H1 (cell line): Measurements from ENCODE around the gene CACNA1G.

Source experiments
- ATF2 ChIP-seq: IDR thresholded peaks from 2 replicates; pipeline ENCODE4 v1.6.1; 2012; ENCODE audit warnings: low read length, inconsistent platforms
- CTCF ChIP-seq, 3 experiments: IDR thresholded peaks; 1 replicate in 2 of 3; 2 replicates in 1 of 3; pipeline versions ENCODE4 v1.5.1 to v1.6.1; 2011; ENCODE audit warnings: low read length in 3 of 3, mild to moderate bottlenecking in 3 of 3, inconsistent platforms in 2 of 3, low read depth in 1 of 3, moderate library complexity in 1 of 3; ENCODE audit not compliant: insufficient read depth in 1 of 3; ENCODE audit errors: control extremely low read depth in 1 of 3
- EP300 ChIP-seq, 2 experiments: IDR thresholded peaks; 1 replicate in 1 of 2; 2 replicates in 1 of 2; pipeline ENCODE4 v1.6.1; 2011 to 2012; ENCODE audit warnings: low read depth in 2 of 2, low read length in 2 of 2, mild to moderate bottlenecking in 2 of 2, borderline replicate concordance in 1 of 2, inconsistent platforms in 1 of 2, moderate library complexity in 1 of 2
- POLR2A ChIP-seq, 2 experiments: IDR thresholded peaks; 1 replicate in 1 of 2; 2 replicates in 1 of 2; pipeline ENCODE4 v1.6.1; 2011; ENCODE audit warnings: low read depth in 2 of 2, low read length in 2 of 2, mild to moderate bottlenecking in 2 of 2; ENCODE audit errors: control extremely low read depth in 1 of 2
- POLR2AphosphoS5 ChIP-seq: IDR thresholded peaks from 2 replicates; pipeline ENCODE4 v1.6.1; 2011; ENCODE audit warnings: low read depth, low read length
- POU5F1 ChIP-seq: IDR thresholded peaks from 2 replicates; pipeline ENCODE4 v1.6.1; 2011; ENCODE audit warnings: low read depth, mild to moderate bottlenecking, low read length, moderate library complexity
- SIN3A ChIP-seq, 2 experiments: IDR thresholded peaks in 1 of 2; conservative IDR thresholded peaks in 1 of 2; 2 replicates each; pipeline ENCODE4 v1.6.1; 2011 to 2012; ENCODE audit warnings: low read length in 2 of 2, improper control_type of control experiment in 1 of 2, low read depth in 1 of 2, mild to moderate bottlenecking in 1 of 2

- TF ChIP-seq POLR2AphosphoS5 (no peak), ATF2 (no peak), POLR2A (IDR thresholded peaks at IDR 0.05; ENCODE audit: control extremely low read depth in 1 of 2, low read depth in 2 of 2, low read length in 2 of 2) (no peak), POU5F1 (no peak), SIN3A (conservative IDR thresholded peaks at IDR 0.05 in 1 of 2, IDR thresholded peaks at IDR 0.05 in 1 of 2; ENCODE audit: low read depth in 1 of 2, low read length in 2 of 2) (no peak), EP300 (IDR thresholded peaks at IDR 0.05; ENCODE audit: borderline replicate concordance in 1 of 2, low read depth in 2 of 2, low read length in 2 of 2) (no peak), CTCF (IDR thresholded peaks at IDR 0.05; ENCODE audit: control extremely low read depth in 1 of 3, insufficient read depth in 1 of 3, low read depth in 1 of 3, low read length in 3 of 3) (no peak)
Measured at GRCh38 chr17:50666316-50666715, 105.8 kb downstream of the CACNA1G start.
